ENCODE results near the gene ENTPD5.

Gene ENTPD5

GRCh38 chr14:73945159-73945670, 73.9 kb downstream of the ENTPD5 start:
- TF ChIP-seq, protein P1, sequence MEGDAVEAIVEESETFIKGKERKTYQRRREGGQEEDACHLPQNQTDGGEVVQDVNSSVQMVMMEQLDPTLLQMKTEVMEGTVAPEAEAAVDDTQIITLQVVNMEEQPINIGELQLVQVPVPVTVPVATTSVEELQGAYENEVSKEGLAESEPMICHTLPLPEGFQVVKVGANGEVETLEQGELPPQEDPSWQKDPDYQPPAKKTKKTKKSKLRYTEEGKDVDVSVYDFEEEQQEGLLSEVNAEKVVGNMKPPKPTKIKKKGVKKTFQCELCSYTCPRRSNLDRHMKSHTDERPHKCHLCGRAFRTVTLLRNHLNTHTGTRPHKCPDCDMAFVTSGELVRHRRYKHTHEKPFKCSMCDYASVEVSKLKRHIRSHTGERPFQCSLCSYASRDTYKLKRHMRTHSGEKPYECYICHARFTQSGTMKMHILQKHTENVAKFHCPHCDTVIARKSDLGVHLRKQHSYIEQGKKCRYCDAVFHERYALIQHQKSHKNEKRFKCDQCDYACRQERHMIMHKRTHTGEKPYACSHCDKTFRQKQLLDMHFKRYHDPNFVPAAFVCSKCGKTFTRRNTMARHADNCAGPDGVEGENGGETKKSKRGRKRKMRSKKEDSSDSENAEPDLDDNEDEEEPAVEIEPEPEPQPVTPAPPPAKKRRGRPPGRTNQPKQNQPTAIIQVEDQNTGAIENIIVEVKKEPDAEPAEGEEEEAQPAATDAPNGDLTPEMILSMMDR (IDR thresholded peaks at IDR 0.05; ENCODE audit: low read depth, low read length, missing control alignments): no peak
- no peak for DNase-seq (ENCODE audit: extremely low read depth, low read depth)
- H3K4me3 ChIP-seq (replicated peaks; ENCODE audit: low read depth, low read length): no peak overlapping the region

GRCh38 chr14:73944432-73945158, 74.5 kb downstream of the ENTPD5 start:
- no peak for DNase-seq (ENCODE audit: extremely low read depth, low read depth)
- TF ChIP-seq, protein P1 (IDR thresholded peaks at IDR 0.05; ENCODE audit: low read depth, low read length, missing control alignments): no peak
- no peak overlapping the region for H3K4me3 ChIP-seq (replicated peaks; ENCODE audit: low read depth, low read length)

DNA sequence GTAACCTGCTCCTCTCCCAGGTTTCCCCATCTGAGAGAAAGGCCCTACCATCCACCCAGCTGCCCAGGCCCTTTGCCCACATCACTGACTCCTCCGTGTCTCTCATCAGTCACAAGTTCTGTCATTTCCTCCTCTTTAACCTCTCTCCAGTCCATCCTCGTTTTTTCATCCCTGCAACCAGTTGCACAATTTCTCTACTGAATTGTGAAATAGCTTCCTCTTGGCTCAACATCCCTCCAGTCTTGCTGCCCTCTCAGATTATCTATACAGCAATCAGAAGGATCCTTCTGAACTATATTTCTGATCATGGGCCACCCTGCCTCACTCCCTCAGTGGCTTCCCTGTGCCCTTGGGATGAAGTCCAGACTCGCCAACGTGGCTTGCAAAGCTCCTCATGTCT, 76.0 kb downstream of the ENTPD5 start:
- no peak for DNase-seq (ENCODE audit: extremely low read depth, low read depth)
- TF ChIP-seq, protein P1 (IDR thresholded peaks at IDR 0.05; ENCODE audit: low read depth, low read length, missing control alignments): no peak
- no peak overlapping the region for H3K4me3 ChIP-seq (replicated peaks; ENCODE audit: low read depth, low read length)

GRCh38 chr14:73942180-73942579, 76.9 kb downstream of the ENTPD5 start:
- no peak for DNase-seq (ENCODE audit: extremely low read depth, low read depth)
- H3K4me3 ChIP-seq (replicated peaks; ENCODE audit: low read depth, low read length): no peak overlapping the region
- TF ChIP-seq, protein P1 (IDR thresholded peaks at IDR 0.05; ENCODE audit: low read depth, low read length, missing control alignments): no peak

DNA sequence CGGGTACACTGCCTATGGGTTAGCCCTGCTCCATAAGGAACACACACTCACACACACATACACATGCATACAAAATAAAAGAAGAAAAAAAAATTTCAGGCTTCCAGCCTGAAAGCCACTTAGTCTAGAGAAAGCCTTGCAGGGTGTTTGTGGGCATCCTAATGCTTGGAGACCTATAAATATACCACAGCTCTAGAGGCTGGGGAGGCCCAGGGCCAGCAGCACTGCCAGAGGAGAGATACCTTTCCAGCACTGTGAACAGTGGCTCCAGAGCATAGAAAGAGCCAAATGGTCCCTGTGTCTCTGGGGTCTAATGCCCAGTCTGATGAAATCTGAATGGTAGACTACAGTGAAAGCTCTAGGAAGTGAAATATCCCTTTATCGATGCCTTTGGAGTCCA, 82.1 kb downstream of the ENTPD5 start:
- TF ChIP-seq, protein P1 (IDR thresholded peaks at IDR 0.05; ENCODE audit: low read depth, low read length, missing control alignments): no peak
- no peak overlapping the region for H3K4me3 ChIP-seq (replicated peaks; ENCODE audit: low read depth, low read length)
- DNase-seq (ENCODE audit: extremely low read depth, low read depth): no peak

DNA sequence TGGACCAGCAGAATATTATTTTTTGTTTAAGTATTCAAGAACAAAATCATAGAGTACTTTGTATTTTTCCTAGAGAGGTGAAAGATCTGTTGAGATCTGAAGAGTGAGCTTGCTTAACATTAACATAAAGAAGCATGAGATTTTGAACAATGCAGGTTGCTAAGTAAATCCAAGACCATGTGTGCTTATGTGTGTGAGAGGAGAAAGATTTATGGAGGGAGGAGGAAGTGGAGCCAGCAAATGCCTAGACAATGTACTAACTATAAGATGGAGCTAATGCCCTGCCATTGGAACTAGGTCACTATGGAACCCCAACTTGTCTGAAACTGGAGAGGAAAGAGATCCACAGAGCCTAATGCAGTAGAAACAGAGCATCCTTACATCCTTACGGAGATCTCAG, 82.5 kb downstream of the ENTPD5 start:
- no peak for DNase-seq (ENCODE audit: extremely low read depth, low read depth)
- no peak overlapping the region for H3K4me3 ChIP-seq (replicated peaks; ENCODE audit: low read depth, low read length)
- TF ChIP-seq, protein P1 (IDR thresholded peaks at IDR 0.05; ENCODE audit: low read depth, low read length, missing control alignments): no peak
